Measurements from ENCODE around the gene H3-3A.

- TF ChIP-seq CTCF (IDR thresholded peaks at IDR 0.05) (peak; percentile 50 to 95 (median 89)), POLR2A (IDR thresholded peaks at IDR 0.05) (peak; percentile 59 to 75)
These were observed 1.7 kb downstream of the H3-3A start for GRCh38 chr1:226063977-226064815.

Data from Peyer's patch (tissue), 4 donors.